Measurements from ENCODE around the gene CADPS2.
"Not testable (repeated sequence)": the region's sequence is repeated elsewhere in the genome, so short reads cannot be mapped to it uniquely, and the experiment has no call there.

CADPS2 gene

DNA sequence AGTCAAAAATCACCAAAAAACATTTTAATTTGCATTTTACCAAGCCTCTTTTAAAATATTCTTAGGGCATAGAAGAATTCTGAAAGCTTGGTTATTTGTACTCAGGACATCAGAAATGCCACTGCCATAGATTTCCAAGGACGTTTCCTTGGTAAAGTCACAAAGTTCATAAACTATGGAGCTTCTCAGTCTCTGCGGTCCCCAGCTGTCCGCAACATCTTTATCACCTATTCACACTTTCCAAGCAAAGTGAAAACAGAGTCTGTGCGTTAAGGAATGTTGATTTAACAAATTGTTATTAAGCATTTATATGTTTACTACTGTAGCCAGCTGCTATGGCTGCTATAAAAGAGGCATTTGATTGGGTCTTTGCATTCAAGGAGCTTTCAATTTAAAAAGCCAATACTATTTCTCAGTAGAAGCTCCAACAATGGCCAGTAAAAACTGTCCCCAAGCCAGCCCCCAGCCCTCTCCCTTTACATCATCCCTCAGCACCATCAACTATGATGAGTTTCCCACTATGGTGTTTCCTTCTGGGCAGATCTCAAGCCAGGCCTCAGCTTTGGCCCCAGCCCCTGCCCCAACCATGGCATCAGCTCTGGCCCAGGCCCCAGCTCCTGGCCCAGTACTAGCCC is 36.8 kb downstream of the CADPS2 start:
- DNase-seq, result no peak

- DNase-seq, result no peak
Observed at GRCh38 chr7:122847871-122848473, 38.3 kb downstream of the CADPS2 start.

GRCh38 chr7:122846591-122846990 is 39.7 kb downstream of the CADPS2 start:
- DNase-seq, result no peak

DNA sequence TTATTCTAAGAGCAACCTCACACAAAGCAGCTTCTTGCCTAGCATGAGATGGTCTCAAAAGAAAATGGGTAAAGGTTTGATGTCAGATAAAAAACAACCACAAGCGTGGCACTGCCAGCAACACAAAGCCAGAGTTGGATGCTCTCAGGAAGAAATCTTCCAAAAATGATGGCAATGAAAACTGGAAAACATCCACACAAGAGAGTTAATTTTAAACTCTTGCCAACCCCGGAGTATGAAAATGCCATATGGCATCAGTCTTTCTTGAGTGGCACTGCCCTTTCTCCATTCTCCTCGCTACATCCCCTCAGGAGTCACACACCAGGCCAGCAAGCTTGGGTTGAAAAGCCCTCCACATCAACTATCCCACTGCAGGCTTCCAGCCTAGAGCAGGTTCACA is 41.0 kb downstream of the CADPS2 start:
- DNase-seq, result no peak

- no peak for DNase-seq
Observed at GRCh38 chr7:122844191-122844988, 41.9 kb downstream of the CADPS2 start.

- DNase-seq, result no peak
Observed at GRCh38 chr7:122842971-122843370, 43.3 kb downstream of the CADPS2 start.

DNA sequence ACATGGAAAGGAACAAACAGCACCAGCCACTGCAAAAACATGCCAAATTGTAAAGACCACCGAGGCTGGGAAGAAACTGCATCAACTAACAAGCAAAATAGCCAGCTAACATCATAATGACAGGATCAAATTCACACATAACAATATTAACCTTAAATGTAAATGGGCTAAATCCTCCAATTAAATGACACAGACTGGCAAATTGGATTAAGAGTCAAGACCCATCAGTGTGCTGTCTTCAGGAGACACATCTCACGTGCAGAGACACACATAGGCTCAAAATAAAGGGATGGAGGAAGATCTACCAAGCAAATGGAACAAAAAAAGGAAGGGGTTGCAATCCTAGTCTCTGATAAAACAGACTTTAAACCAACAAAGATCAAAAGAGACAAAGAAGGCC is 50.0 kb downstream of the CADPS2 start:
- not testable (repeated sequence) for DNase-seq

DNA sequence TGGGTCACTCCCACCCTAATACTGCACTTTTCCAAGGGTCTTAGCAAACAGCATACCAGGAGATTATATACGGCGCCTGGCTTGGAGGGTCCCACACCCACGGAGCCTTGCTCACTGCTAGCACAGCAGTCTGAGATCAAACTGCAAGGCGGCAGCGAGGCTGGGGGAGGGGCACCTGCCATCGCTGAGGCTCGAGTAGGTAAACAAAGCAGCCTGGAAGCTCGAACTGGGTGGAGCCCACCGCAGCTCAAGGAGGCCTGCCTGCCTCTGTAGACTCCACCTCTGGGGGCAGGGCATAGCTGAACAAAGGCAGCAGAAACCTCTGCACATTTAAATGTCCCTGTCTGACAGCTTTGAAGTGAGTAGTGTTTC is 51.7 kb downstream of the CADPS2 start:
- DNase-seq, result not testable (repeated sequence)

- no peak for DNase-seq
Observed at GRCh38 chr7:122833888-122834570, 52.2 kb downstream of the CADPS2 start.

- DNase-seq, result no peak
Observed at GRCh38 chr7:122831436-122831835, 54.8 kb downstream of the CADPS2 start.

DNA sequence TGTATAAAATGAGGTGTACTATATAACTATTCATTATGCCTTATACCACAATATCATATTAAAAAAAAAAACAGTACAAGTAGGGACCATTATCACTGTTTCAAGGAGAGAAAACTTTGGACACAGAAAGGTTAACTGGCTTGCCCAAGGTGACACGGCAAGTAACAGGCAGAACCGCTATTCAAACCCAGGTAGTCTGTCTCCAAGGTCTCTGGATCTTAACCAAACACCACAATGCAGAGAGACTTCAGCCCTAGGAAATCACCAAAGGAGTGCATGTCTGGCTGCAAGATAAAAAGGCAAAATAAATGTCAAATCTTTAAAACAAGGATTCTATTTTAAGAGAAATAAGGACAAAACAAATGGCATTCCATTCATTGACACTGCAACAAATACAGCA is 56.3 kb downstream of the CADPS2 start:
- no peak for DNase-seq

DNA sequence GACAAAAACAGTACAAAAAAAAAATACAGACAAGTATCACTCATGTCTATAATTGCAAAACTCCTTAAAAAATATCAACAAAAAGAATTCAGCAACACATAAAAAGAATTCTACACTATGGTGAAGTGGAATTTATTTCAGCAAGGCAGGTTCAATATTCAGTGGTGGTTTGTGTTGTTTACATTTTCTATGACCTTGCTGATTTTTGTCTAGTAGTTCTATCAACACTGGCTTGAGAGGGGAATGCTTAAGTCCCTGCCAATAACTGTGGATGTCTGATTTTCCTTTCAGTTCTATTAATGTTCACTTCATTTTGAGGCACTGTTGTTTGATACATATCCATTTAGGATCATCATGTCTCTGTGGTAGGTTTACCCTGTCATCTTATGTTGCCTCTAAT is 58.5 kb downstream of the CADPS2 start:
- no peak for DNase-seq

DNA sequence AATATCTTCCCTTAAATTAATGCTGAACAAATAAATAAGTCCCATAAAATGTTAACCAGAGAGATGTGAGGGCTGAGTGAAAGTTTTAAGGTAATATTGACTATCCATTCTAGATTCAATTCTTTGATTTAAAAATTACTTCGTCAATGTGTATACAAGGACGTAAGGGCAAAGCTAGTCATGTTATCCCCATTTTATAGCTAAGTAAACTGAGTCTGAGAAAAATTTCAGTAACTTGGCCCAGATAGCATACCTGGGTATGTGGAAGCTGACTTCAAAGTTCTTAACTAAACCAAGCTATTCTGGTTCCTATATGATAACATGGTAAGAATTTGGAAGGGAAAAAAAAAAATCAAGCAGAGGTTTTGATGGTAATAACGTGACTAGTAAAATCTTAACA is 72.4 kb downstream of the CADPS2 start:
- DNase-seq, result no peak

DNA sequence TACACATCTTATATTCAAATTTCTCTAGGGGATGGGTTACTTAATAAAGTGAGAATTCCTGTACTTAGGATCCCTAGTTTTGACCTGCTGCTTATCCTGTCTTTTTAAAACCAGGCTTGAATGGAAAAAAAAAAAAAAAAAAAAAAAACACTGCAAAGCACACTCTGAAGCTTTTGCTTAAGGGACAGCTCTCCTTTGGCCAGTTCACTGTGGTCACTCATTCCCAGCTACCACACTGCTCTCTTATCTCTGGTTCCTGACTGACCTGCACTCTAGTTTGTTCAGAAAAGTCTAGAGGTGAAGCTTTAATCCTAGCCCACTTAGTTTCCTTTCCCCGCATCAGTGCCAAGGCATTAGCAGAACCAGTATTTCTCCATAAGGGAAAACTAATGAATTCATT is 82.4 kb downstream of the CADPS2 start:
- DNase-seq, result no peak

GRCh38 chr7:122803323-122803722 is 82.9 kb downstream of the CADPS2 start:
- no peak for DNase-seq

- DNase-seq, result no peak
Observed at GRCh38 chr7:122802301-122802751, 83.9 kb downstream of the CADPS2 start.

DNA sequence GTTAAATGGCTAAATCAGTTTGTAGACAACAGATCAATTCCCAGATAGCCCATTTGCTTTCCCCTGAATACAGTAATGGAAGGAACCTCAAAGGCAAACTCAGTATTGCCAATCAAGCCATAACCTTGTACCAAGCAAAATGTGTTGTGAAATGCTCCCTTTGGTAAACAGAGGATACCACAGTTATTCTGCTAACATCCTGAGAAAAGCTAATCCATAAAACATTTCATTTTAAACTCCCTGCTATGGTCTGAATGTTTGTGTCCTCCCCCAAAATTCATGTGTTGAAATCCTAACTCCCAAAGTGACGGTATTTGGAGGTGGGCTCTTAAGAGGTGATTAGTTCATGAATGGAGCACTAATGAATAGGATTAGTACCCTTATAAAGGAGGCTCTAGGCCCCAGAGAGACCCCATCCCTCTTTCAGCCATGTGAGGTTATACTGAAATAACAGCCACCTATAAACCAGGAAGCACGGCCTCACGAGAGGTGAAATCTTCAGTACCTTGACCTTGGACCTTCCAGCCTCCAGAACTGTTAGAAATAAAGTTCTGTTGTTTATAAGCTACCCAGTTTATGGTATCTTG is 94.2 kb downstream of the CADPS2 start:
- DNase-seq, result no peak

DNA sequence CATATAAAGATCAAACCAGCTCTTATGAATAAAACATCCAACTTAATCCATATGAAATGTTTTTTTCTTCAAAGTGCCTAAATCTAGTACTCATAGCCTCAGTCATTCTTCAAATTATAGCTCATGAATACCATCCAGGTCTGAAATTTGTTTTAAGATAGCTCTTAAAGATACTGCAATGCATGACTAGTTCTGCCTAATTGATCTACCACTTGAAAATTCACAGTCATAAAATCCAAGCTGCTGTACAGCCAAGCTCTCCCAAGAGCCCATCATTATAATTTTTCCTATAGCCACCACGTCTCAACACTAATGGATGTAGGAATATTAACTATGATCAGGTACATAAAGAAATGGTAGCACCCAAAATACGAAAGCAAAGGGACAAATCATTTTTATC is 95.7 kb downstream of the CADPS2 start:
- no peak for DNase-seq

- no peak for DNase-seq
Observed at GRCh38 chr7:122790132-122790531, 96.1 kb downstream of the CADPS2 start.

GRCh38 chr7:122789156-122789555 is 97.1 kb downstream of the CADPS2 start:
- DNase-seq, result no peak

DNA sequence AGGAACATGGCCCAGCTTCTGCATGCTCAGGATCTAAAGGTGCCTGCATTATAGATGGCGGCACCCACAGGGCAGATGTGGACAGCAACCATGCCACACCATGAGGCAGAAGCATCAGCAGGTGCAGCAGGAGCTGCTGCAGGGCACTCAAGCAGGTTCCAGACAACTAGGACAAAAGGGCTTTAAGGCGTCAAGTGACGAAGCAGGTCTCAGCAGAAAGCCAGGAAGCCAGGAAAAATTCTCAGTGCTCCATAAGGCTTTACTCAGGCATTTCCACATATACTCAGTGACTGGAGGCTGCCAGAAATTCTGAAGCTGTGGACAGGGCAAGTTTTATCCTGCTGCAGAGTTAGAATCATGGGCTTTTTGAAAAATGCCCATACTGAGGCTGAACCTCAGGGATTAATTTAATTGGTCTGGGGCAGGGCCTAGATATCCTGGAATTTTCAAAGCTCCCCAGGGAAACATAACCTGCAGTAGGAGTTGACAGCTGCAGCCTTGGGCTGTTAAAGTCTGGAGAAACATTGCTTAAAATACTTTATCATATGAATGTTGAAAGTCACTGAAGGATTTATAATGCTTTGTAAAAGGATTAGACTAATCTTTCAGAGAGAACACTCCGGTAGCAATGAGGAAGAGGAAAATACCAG is 115.4 kb downstream of the CADPS2 start:
- DNase-seq, result no peak

DNA sequence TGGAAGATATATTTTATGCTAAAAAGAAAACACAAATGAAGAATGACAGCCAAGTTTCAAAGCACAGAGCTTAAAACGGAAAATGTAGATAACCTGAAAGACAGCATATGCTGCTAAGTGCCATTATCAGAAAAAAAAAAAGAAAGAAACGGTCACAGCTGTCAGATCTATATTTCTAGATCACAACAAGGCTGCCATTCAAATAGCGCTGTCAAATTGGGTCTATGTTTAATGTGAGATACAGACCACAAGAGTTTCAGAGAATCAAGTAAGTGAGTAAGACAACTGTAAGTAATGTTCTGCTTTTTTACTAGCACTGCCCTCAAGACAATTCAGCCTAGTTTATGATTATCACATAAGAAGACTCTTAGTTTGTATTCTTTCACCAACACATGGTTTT is 117.4 kb downstream of the CADPS2 start:
- DNase-seq, result no peak

GRCh38 chr7:122767339-122767738 is 118.9 kb downstream of the CADPS2 start:
- no peak for DNase-seq
